Activated T-helper 1 cell treated with anti-CD3 and anti-CD28 coated beads, Interleukin-12 subunit alpha, Interleukin-12 subunit beta, Interleukin-2, Interleukin-4 antibody, amounts not matched to agents 30 ng/mL and 10 ng/mL and 1 ng/mL, durations not matched to agents 14 hours and 24 hours and 36 hours (primary cell): ENCODE results near the gene MOCOS. TPM values are rescaled to one million over a fixed set of nuclear protein-coding genes. Genes with fewer than 3 reads are reported as not detected.

Experiments used
- DNase-seq: peaks from one replicate; pipeline ENCODE4 v3.0.0; 2021; ENCODE audit warnings: low spot score
- H3K27ac Mint-ChIP-seq: one replicate; pipeline ENCODE4 v1.8.0; 2021; ENCODE audit warnings: mild to moderate bottlenecking, mixed read lengths
- H3K27me3 Mint-ChIP-seq: one replicate; pipeline ENCODE4 v1.8.0; 2022; ENCODE audit warnings: mild to moderate bottlenecking, moderate library complexity, mixed read lengths; ENCODE audit not compliant: insufficient read depth
- H3K36me3 Mint-ChIP-seq: one replicate; pipeline ENCODE4 v1.8.0; 2021; ENCODE audit warnings: low read depth, mixed read lengths
- H3K4me1 Mint-ChIP-seq: one replicate; pipeline ENCODE4 v1.8.0; 2021; ENCODE audit warnings: low read depth, mixed read lengths
- H3K4me3 Mint-ChIP-seq: one replicate; pipeline ENCODE4 v1.8.0; 2021; ENCODE audit warnings: mild to moderate bottlenecking, moderate library complexity, mixed read lengths
- H3K9me3 Mint-ChIP-seq: one replicate; pipeline ENCODE4 v1.8.0; 2021; ENCODE audit warnings: mixed read lengths
- intact Hi-C: fragments of 100-400 bp; cut with micrococcal nuclease; formaldehyde crosslinking; loops from one replicate; pipeline ENCODE4 v1.15.1; 2024
- total RNA-seq: library from RNA; stranded (reverse); gene quantifications from 2 replicates; pipeline ENCODE4 v1.2.3, GENCODE V29; 2022

MOCOS gene
- total RNA-seq, 1 donor from 2014 or later = 0.47 TPM

GRCh38 chr18:36308711-36309435, 121.6 kb downstream of the MOCOS start:
- Mint-ChIP-seq H3K27ac (no peak overlapping the region), H3K27me3 (peaks cover 37% of the 10 kb centered on the region), H3K4me3 (no peak overlapping the region), H3K36me3 (no peaks in the 10 kb centered on the region), H3K9me3 (no peaks in the 10 kb centered on the region), H3K4me1 (no peaks in the 10 kb centered on the region)
- no peak for DNase-seq
- intact Hi-C loops = no loop called here

- no peaks in the 10 kb centered on the region for H3K36me3 Mint-ChIP-seq
- intact Hi-C loops = no loop called here
- no peak for DNase-seq
- no peaks in the 10 kb centered on the region for H3K4me1 Mint-ChIP-seq
- no peaks in the 10 kb centered on the region for H3K9me3 Mint-ChIP-seq
- H3K27me3 Mint-ChIP-seq = peaks cover 33% of the 10 kb centered on the region
- no peak overlapping the region for H3K4me3 Mint-ChIP-seq
- no peak overlapping the region for H3K27ac Mint-ChIP-seq
These were observed 122.4 kb downstream of the MOCOS start for GRCh38 chr18:36309436-36310391.

GRCh38 chr18:36311026-36311570, 123.8 kb downstream of the MOCOS start:
- Mint-ChIP-seq H3K4me1 (no peaks in the 10 kb centered on the region), H3K4me3 (no peak overlapping the region), H3K9me3 (no peaks in the 10 kb centered on the region), H3K27me3 (peaks cover 21% of the 10 kb centered on the region), H3K27ac (no peak overlapping the region), H3K36me3 (no peaks in the 10 kb centered on the region)
- intact Hi-C loops = no loop called here
- DNase-seq = no peak

- peaks cover 16% of the 10 kb centered on the region for H3K27me3 Mint-ChIP-seq
- no peaks in the 10 kb centered on the region for H3K4me1 Mint-ChIP-seq
- intact Hi-C loops = no loop called here
- DNase-seq = no peak
- no peak overlapping the region for H3K27ac Mint-ChIP-seq
- H3K4me3 Mint-ChIP-seq = no peak overlapping the region
- no peaks in the 10 kb centered on the region for H3K9me3 Mint-ChIP-seq
- no peaks in the 10 kb centered on the region for H3K36me3 Mint-ChIP-seq
These were observed 125.6 kb downstream of the MOCOS start for GRCh38 chr18:36312806-36313395.

GRCh38 chr18:36314098-36314497, 126.8 kb downstream of the MOCOS start:
- no peaks in the 10 kb centered on the region for H3K36me3 Mint-ChIP-seq
- H3K4me3 Mint-ChIP-seq = no peak overlapping the region
- no peak for DNase-seq
- intact Hi-C loops = no loop called here
- H3K9me3 Mint-ChIP-seq = peaks cover 8% of the 10 kb centered on the region
- no peak overlapping the region for H3K27ac Mint-ChIP-seq
- H3K27me3 Mint-ChIP-seq = peaks cover 12% of the 10 kb centered on the region
- no peaks in the 10 kb centered on the region for H3K4me1 Mint-ChIP-seq

- intact Hi-C loops = no loop called here
- Mint-ChIP-seq H3K27ac (no peak overlapping the region), H3K36me3 (no peaks in the 10 kb centered on the region), H3K9me3 (peaks cover 12% of the 10 kb centered on the region), H3K4me1 (no peaks in the 10 kb centered on the region), H3K27me3 (peaks cover 10% of the 10 kb centered on the region), H3K4me3 (no peak overlapping the region)
- no peak for DNase-seq
These were observed 127.5 kb downstream of the MOCOS start for GRCh38 chr18:36314754-36315153.

- no peak overlapping the region for H3K27ac Mint-ChIP-seq
- no peak for DNase-seq
- H3K27me3 Mint-ChIP-seq = peaks cover 10% of the 10 kb centered on the region
- intact Hi-C loops = no loop called here
- H3K9me3 Mint-ChIP-seq = peaks cover 13% of the 10 kb centered on the region
- H3K4me1 Mint-ChIP-seq = no peaks in the 10 kb centered on the region
- H3K36me3 Mint-ChIP-seq = no peaks in the 10 kb centered on the region
- H3K4me3 Mint-ChIP-seq = no peak overlapping the region
These were observed 128.4 kb downstream of the MOCOS start for GRCh38 chr18:36315736-36316135.

- Mint-ChIP-seq H3K4me1 (no peaks in the 10 kb centered on the region), H3K36me3 (no peaks in the 10 kb centered on the region), H3K9me3 (peaks cover 13% of the 10 kb centered on the region), H3K4me3 (no peak overlapping the region), H3K27ac (no peak overlapping the region), H3K27me3 (peaks cover 10% of the 10 kb centered on the region)
- no peak for DNase-seq
- intact Hi-C loops = no loop called here
These were observed 128.9 kb downstream of the MOCOS start for GRCh38 chr18:36316246-36316645.

Other genes with a start within 250 kb of the MOCOS start
- 20.5 and 24.8 TPM in 2 replicates for gene RPRD1A, start 119.9 kb upstream of the MOCOS start, total RNA-seq
- 53.5 and 54.4 TPM in 2 replicates for gene SLC39A6, start 58.2 kb upstream of the MOCOS start, total RNA-seq
- gene ELP2, start 57.6 kb upstream of the MOCOS start, total RNA-seq = 97.1 and 104 TPM in 2 replicates
- gene FHOD3, start 110.2 kb downstream of the MOCOS start, total RNA-seq = not detected in 2 replicates